DMS153 treated with DMSO at 0.1 percent for 48 hours (cell line): Measurements from ENCODE around the gene ARPP21.
"Not testable (repeated sequence)": the region's sequence is repeated elsewhere in the genome, so short reads cannot be mapped to it uniquely, and the experiment has no call there.

Experiments used
- DNase-seq: peaks from one replicate; lab custom pipeline; 2025; ENCODE audit not compliant: unreplicated experiment; lab: John Stamatoyannopoulos, UW

The ARPP21 gene

GRCh38 chr3:35777563-35778554, 138.5 kb downstream of the ARPP21 start:
- DNase-seq = no peak

- DNase-seq = no peak
Observed at GRCh38 chr3:35779611-35780010, 140.3 kb downstream of the ARPP21 start.

- DNase-seq = no peak
Observed at GRCh38 chr3:35780800-35781199, 141.5 kb downstream of the ARPP21 start.

GRCh38 chr3:35781558-35781957, 142.2 kb downstream of the ARPP21 start:
- DNase-seq = no peak

GRCh38 chr3:35782355-35782754, 143.0 kb downstream of the ARPP21 start:
- no peak for DNase-seq

GRCh38 chr3:35784169-35784568, 144.8 kb downstream of the ARPP21 start:
- DNase-seq = no peak

- DNase-seq = no peak
Observed at GRCh38 chr3:35785234-35785888, 146.0 kb downstream of the ARPP21 start.

- no peak for DNase-seq
Observed at GRCh38 chr3:35787936-35788335, 148.6 kb downstream of the ARPP21 start.

- DNase-seq = no peak
Observed at GRCh38 chr3:35789042-35789831, 149.9 kb downstream of the ARPP21 start.

- no peak for DNase-seq
Observed at GRCh38 chr3:35790764-35791163, 151.4 kb downstream of the ARPP21 start.

GRCh38 chr3:35793667-35794066, 154.3 kb downstream of the ARPP21 start:
- DNase-seq = no peak

GRCh38 chr3:35800960-35801459, 161.7 kb downstream of the ARPP21 start:
- no peak for DNase-seq

- no peak for DNase-seq
Observed at GRCh38 chr3:35814531-35814930, 175.2 kb downstream of the ARPP21 start.

GRCh38 chr3:35815796-35816195, 176.5 kb downstream of the ARPP21 start:
- DNase-seq = not testable (repeated sequence)

- no peak for DNase-seq
Observed at GRCh38 chr3:35817216-35817615, 177.9 kb downstream of the ARPP21 start.

- no peak for DNase-seq
Observed at GRCh38 chr3:35832140-35832571, 192.8 kb downstream of the ARPP21 start.
